ENCODE results near the gene ANKS6. TPM values are rescaled to one million over a fixed set of nuclear protein-coding genes. Genes with fewer than 3 reads are reported as not detected.

The ANKS6 gene
- total and polyA plus RNA-seq, 9 of the 15 experiments (the other 6 are each of a cell fraction or from before 2014, with no cell fraction given): 9.9 to 74.5 (median 36.9) TPM

- TF ChIP-seq, protein P1, sequence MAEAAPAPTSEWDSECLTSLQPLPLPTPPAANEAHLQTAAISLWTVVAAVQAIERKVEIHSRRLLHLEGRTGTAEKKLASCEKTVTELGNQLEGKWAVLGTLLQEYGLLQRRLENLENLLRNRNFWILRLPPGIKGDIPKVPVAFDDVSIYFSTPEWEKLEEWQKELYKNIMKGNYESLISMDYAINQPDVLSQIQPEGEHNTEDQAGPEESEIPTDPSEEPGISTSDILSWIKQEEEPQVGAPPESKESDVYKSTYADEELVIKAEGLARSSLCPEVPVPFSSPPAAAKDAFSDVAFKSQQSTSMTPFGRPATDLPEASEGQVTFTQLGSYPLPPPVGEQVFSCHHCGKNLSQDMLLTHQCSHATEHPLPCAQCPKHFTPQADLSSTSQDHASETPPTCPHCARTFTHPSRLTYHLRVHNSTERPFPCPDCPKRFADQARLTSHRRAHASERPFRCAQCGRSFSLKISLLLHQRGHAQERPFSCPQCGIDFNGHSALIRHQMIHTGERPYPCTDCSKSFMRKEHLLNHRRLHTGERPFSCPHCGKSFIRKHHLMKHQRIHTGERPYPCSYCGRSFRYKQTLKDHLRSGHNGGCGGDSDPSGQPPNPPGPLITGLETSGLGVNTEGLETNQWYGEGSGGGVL (CRISPR knock-in tag; IDR thresholded peaks at IDR 0.05): no peak
- TF ChIP-seq CBX8 (IDR thresholded peaks at IDR 0.05; ENCODE audit: borderline replicate concordance, extremely low read depth, low read depth, low read length, poor library complexity, severe bottlenecking) (no peak), UBTF (IDR thresholded peaks at IDR 0.05; ENCODE audit: borderline replicate concordance in 1 of 2, low read depth in 2 of 2, low read length in 2 of 2) (no peak), NFE2 (IDR thresholded peaks at IDR 0.05; ENCODE audit: low read depth) (no peak), ZNF79 (CRISPR knock-in tag; IDR thresholded peaks at IDR 0.05; ENCODE audit: low read depth) (no peak), ZNF174 (CRISPR knock-in tag; IDR thresholded peaks at IDR 0.05) (no peak), RFX7 (CRISPR knock-in tag; IDR thresholded peaks at IDR 0.05) (no peak), GABPB1 (CRISPR knock-in tag; IDR thresholded peaks at IDR 0.05) (no peak), PHF20 (IDR thresholded peaks at IDR 0.05; ENCODE audit: partially characterized antibody) (no peak), KDM5B (IDR thresholded peaks at IDR 0.05; ENCODE audit: insufficient replicate concordance, low read depth, low read length) (peak; percentile 43), KLF1 (tag; IDR thresholded peaks at IDR 0.05) (no peak), ZNF740 (CRISPR knock-in tag; IDR thresholded peaks at IDR 0.05) (no peak), ZNF740 (tag; IDR thresholded peaks at IDR 0.05) (no peak), SAFB2 (IDR thresholded peaks at IDR 0.05; ENCODE audit: borderline replicate concordance, low read depth, low read length, severe bottlenecking) (no peak)
- TF ChIP-seq, protein P2, sequence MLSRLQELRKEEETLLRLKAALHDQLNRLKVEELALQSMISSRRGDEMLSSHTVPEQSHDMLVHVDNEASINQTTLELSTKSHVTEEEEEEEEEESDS (CRISPR knock-in tag; IDR thresholded peaks at IDR 0.05): no peak
- TF ChIP-seq, protein P3, sequence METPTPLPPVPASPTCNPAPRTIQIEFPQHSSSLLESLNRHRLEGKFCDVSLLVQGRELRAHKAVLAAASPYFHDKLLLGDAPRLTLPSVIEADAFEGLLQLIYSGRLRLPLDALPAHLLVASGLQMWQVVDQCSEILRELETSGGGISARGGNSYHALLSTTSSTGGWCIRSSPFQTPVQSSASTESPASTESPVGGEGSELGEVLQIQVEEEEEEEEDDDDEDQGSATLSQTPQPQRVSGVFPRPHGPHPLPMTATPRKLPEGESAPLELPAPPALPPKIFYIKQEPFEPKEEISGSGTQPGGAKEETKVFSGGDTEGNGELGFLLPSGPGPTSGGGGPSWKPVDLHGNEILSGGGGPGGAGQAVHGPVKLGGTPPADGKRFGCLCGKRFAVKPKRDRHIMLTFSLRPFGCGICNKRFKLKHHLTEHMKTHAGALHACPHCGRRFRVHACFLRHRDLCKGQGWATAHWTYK (CRISPR knock-in tag; IDR thresholded peaks at IDR 0.05): peak; percentile 80; the same call in 1 of the 2 replicates
- TF ChIP-seq, protein P4, sequence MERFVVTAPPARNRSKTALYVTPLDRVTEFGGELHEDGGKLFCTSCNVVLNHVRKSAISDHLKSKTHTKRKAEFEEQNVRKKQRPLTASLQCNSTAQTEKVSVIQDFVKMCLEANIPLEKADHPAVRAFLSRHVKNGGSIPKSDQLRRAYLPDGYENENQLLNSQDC (CRISPR knock-in tag; IDR thresholded peaks at IDR 0.05): no peak
- TF ChIP-seq, protein P5, sequence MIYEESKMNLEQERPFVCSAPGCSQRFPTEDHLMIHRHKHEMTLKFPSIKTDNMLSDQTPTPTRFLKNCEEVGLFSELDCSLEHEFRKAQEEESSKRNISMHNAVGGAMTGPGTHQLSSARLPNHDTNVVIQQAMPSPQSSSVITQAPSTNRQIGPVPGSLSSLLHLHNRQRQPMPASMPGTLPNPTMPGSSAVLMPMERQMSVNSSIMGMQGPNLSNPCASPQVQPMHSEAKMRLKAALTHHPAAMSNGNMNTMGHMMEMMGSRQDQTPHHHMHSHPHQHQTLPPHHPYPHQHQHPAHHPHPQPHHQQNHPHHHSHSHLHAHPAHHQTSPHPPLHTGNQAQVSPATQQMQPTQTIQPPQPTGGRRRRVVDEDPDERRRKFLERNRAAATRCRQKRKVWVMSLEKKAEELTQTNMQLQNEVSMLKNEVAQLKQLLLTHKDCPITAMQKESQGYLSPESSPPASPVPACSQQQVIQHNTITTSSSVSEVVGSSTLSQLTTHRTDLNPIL (CRISPR knock-in tag; IDR thresholded peaks at IDR 0.05): no peak
These were observed at the start of gene ANKS6 (continued) for GRCh38 chr9:98796364-98797101.

Measured in K562 (cell line).